Suppressor macrophage (primary cell): Measurements from ENCODE around the gene DCDC1.

Source experiments
- DNase-seq, 4 experiments: peaks; one replicate each; pipeline ENCODE4 v3.0.0-alpha.2; 2020 to 2022
- total RNA-seq, 17 experiments: gene quantifications; one replicate each; lab custom pipeline; 2026; ENCODE audit warnings: mixed read lengths in 6 of 17, inconsistent platforms in 3 of 17; lab: John Stamatoyannopoulos, UW

The DCDC1 gene
- total RNA-seq: 0.14 to 9.6 (median 0.64) reads per million in 17 experiments

- DNase-seq: peak; percentile 97 to 98 (median 98)
Measured at GRCh38 chr11:31369348-31370329, at the start of gene DCDC1, which contains the start of gene DNAJC24. Gene DCDC1, minus strand, starts transcription at chr11:31369739. Its CDS starts 41,459 bp downstream, at chr11:31328280. Gene DNAJC24, plus strand, starts transcription at chr11:31369860. Its CDS starts 889 bp downstream, at chr11:31370749.

- no peak for DNase-seq
Measured at GRCh38 chr11:31419138-31419537, 49.6 kb upstream of the DCDC1 start.

DNA sequence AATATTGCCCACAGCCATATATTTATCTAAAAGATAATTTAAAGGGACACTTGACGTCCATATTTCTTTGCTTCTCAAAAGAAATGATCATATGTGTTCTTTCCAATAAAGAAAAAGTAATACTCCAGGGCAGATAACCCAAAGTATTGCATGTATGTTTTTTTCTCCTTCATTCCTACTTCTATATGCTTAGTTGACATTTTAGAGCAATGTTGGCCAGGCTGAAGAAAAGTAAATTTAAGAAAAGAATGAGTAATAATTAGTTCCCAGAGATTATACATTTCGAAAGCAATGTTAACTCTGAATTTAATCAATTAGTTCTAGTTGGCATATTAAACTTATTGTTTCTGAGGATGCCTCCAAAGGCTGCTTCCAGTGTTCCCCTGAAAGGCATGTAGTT, 48.3 kb upstream of the DCDC1 start:
- DNase-seq: no peak

GRCh38 chr11:31417357-31417756, 47.8 kb upstream of the DCDC1 start:
- DNase-seq: no peak

DNA sequence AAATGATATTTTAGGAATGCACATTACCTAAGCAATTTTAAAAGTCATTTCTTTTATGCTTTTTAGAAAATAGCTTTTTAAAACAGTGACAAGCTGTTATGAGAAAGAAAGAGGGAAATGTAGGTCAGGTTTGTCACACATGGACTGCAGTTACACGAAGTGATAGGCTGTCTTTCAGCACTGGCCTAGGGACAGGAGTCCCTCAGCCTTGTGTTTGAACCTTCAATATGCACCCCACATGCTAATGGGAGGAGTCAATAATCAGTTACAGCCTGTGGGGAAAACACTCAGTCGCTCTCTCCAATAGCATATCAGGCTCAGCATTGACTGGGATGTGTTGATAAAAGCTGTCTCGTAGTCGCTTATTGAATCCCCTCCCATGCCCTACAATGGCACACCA, 45.9 kb upstream of the DCDC1 start:
- DNase-seq: no peak

DNA sequence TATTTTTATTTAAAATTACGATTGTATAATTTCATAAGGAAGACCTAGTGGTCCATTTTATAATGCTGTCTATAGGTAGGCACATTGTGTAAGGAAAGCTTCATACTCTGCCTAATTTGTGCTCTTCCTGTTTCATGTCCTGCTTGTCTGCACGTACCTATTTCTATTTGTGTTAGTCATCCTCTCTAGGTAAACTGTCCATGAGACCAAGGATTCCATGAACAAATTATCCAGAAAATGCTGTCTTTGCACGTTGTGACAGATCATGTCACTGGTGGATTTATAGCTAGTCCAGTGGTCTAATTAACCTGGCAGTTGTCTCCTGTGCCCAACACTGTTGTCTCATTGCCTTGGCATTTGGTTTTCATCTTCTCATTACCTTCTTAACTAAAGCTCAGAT, 44.8 kb upstream of the DCDC1 start:
- no peak for DNase-seq

GRCh38 chr11:31412946-31413345, 43.4 kb upstream of the DCDC1 start:
- DNase-seq: no peak

- DNase-seq: no peak
Measured at GRCh38 chr11:31408201-31408600, 38.7 kb upstream of the DCDC1 start.

GRCh38 chr11:31404614-31405013, 35.1 kb upstream of the DCDC1 start:
- DNase-seq: no peak

- DNase-seq: peak in 3 of 4 experiments; percentile 1 to 29 (median 22)
Measured at GRCh38 chr11:31397239-31397834, 27.8 kb upstream of the DCDC1 start.

DNA sequence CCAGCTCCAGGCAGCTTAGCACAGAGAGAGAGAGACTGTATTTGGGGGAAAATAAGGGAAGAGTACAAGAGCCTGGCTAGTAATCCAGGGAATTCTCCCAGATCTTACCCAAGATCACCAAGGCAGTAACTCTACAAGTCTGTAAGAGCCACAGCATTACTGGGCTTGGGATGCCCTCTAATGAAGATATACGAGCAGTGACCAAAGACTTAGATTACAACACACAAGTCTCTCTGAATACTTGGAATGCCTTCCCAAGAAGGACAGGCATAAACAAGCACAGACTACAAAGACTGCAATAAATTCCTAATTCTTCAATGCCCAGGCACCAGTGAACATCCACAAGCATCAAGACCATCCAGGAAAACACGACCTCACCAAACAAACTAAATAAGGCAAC, 17.8 kb upstream of the DCDC1 start:
- no peak for DNase-seq

DNA sequence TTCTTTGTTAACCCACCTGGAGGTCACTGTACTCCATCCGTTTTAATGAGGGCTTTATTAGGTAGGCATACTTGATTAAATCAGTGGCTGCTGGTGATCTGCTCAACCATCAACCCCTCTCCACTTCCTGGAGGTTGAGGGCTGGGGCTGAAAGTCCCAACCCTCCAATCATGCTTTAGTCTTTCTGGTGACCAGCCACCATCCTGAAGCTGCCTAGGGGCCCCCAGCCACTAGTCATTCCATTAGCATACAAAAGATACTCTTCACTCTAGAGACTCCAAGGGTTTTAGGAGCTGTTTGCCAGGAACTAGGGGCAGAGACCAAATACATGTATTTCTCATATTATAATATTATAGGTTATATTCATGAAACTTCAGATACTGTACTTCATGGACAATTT, 13.6 kb upstream of the DCDC1 start:
- DNase-seq: no peak

- DNase-seq: no peak
Measured at GRCh38 chr11:31375879-31376278, 6.3 kb upstream of the DCDC1 start.

- DNase-seq: no peak
Measured at GRCh38 chr11:31366795-31367194, 2.7 kb downstream of the DCDC1 start.

DNA sequence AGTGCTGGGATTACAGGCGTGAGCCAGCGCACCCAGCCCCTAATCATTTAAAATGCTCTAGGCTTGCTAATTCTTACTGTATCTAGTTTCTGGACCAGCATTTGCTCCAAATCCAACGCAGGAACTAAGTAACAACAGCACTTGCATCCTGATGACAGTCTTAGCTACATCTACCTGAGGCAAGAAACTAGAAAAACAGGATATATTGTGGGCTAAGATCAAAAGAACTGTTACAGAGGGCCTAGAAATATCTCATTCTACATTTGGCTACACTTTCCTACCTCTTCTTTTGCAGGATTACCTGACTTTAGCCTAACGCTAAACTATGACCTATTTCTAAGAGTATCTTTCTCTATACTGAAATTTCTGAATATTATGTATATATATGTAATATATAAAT, 7.8 kb downstream of the DCDC1 start:
- no peak for DNase-seq

DNA sequence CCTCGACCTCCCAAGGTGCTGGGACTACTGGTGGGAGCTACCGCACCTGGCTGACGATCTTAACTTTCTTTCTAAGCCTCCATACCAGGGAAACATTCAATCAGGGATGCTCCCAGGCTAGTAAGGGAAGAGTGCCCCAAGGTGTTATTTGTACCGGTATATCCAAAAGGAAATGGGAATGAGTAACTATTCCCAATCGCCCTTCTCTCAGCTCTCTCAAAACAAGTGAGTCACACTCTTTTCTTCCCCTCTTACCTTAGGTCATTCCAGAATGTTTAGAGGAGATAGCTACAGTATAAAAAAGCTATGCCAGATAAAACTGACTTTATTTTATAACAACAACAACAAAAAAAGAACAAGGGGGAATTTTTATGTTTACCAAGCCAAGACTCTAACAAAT, 13.7 kb downstream of the DCDC1 start:
- no peak for DNase-seq

DNA sequence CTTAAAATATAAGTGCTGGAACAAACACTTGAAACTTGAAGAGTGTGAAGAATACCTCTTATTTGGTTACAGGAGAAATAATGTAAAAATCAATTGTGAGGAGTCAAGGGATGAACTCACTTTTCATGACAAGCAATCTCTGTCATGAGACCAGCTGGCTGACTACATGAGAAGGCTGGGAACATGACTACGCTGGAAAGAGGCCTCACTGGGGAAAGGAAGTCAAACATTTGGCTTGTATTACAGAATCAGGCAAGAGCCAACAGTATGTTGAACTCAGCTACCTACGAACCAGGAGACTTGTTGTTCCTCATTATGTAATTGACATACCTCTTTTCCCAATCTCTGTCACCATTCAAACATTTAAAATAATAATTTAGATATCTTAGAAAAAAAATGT, 14.4 kb downstream of the DCDC1 start:
- DNase-seq: no peak

- DNase-seq: no peak
Measured at GRCh38 chr11:31351168-31351567, 18.4 kb downstream of the DCDC1 start.

DNA sequence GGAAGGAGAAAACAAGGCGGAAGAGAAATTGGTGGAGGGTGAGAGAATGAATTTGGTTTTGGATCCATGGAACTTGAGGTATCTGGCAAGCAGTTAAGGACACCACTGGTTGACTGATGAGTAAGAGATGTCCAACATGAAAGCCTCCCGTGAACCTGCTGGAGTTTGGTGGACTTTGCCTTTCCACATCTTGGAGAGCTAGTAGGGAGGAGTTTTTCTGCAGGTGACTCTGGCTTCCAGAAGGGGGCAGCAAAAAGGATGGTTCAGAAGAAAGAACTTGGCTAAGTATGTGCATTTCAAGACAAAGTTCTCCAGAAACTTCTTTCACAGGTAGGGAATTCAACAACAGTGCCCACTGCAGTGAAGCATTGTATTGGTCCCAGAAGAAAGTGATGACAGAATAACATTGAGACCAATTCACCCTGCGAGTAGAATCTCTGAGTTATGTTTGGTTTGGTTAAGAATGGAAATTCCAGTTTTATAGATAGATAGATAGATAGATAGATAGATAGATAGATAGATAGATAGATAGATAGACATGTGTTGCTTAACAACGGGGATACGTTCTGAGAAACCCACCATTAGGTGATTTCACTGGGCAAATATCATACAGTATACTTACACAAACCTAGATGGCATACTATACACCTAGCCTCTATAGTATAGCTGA, 28.5 kb downstream of the DCDC1 start:
- DNase-seq: peak; percentile 6 to 48 (median 26)

GRCh38 chr11:31337806-31338205, 31.7 kb downstream of the DCDC1 start:
- DNase-seq: no peak

- no peak for DNase-seq
Measured at GRCh38 chr11:31328697-31329096, 40.8 kb downstream of the DCDC1 start.

- no peak for DNase-seq
Measured at GRCh38 chr11:31327417-31327816, 42.1 kb downstream of the DCDC1 start.

DNA sequence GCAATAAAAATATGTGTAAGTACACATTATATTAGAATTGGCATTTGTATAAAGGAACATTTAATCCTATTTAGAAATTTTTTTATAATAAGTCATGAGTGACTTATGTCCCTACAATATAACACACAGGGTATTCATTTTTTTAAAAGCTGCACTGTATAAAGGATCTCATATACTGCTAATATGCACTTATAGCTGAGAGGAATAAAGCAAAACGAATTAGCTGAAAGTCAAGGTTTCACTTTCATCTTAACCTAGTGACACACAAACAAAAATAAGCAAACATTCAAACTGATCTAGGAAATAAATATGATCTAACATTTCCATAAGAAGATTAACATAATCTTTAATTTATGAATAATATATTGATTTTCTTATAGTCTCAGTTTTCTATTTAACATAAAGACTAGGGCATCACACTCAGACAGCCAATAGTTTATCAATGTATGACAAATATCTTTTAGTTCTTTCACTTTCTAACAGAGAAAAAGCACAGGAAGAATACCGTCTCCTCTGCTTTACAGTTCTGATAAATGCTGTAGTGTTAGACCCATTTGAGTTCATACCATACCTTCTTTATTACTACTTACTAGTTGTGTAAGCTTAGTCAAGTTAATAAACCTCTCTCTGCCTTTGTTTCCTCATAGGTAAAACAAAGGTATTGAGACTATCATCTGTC, 42.9 kb downstream of the DCDC1 start:
- no peak for DNase-seq
